Calu3 (cell line): ENCODE data around the gene EDC3. TPM values are rescaled to one million over a fixed set of nuclear protein-coding genes. Genes with fewer than 3 reads are reported as not detected.

Experiments used
- BruUV-seq: library from RNA; stranded (reverse); fragments of 400-500 nt; replicated peaks from 2 replicates; lab custom pipeline; 2021; lab: Mats Ljungman, UMichigan
- CTCF ChIA-PET: fragments of 300-600 bp; sonication (Branson Sonifier 250); formaldehyde crosslinking; loops from one replicate; lab custom pipeline; 2022; ENCODE audit warnings: antibody characterized with exemption; lab: Charles Lee
- DNase-seq: peaks from one replicate; pipeline ENCODE4 v3.0.0; 2022
- H3K27ac Mint-ChIP-seq: one replicate; pipeline ENCODE4 v1.8.0; 2022; ENCODE audit warnings: mixed read lengths; ENCODE audit not compliant: unreplicated experiment
- H3K27me3 Mint-ChIP-seq: one replicate; pipeline ENCODE4 v1.8.0; 2022; ENCODE audit warnings: mixed read lengths; ENCODE audit not compliant: unreplicated experiment
- H3K36me3 Mint-ChIP-seq: one replicate; pipeline ENCODE4 v1.8.0; 2022; ENCODE audit warnings: mild to moderate bottlenecking, moderate library complexity, mixed read lengths; ENCODE audit not compliant: insufficient read depth, unreplicated experiment
- H3K4me1 Mint-ChIP-seq: one replicate; pipeline ENCODE4 v1.8.0; 2022; ENCODE audit warnings: mild to moderate bottlenecking, low read depth, mixed read lengths; ENCODE audit not compliant: unreplicated experiment
- H3K4me3 Mint-ChIP-seq: one replicate; pipeline ENCODE4 v1.8.0; 2022; ENCODE audit warnings: mild to moderate bottlenecking, low read depth, moderate library complexity, mixed read lengths; ENCODE audit not compliant: unreplicated experiment
- H3K9me3 Mint-ChIP-seq: one replicate; pipeline ENCODE4 v1.8.0; 2022; ENCODE audit warnings: low read depth, mixed read lengths; ENCODE audit not compliant: unreplicated experiment
- CTCF ChIP-seq: fragments of 200-600 bp; IDR thresholded peaks from one replicate; pipeline ENCODE4 v1.8.0; 2022; ENCODE audit warnings: antibody characterized with exemption; ENCODE audit not compliant: unreplicated experiment
- intact Hi-C: fragments of 100-400 bp; cut with micrococcal nuclease; formaldehyde crosslinking; loops from one replicate; pipeline ENCODE4 v1.10.0; 2022; ENCODE audit not compliant: unreplicated experiment
- total RNA-seq: library from RNA; stranded (reverse); gene quantifications from 2 replicates; pipeline ENCODE4 v1.2.3, GENCODE V29; 2022

Gene EDC3
- total RNA-seq, 1 experiment from 2014 or later: 70.1 TPM

- peaks cover 92% of the 10 kb centered on the region for H3K36me3 Mint-ChIP-seq
- CTCF ChIA-PET: no interaction called here
- intact Hi-C loops: no loop called here
- H3K4me1 Mint-ChIP-seq: peaks cover 7% of the 10 kb centered on the region
- BruUV-seq: no TSS peak
- TF ChIP-seq CTCF: no peak
- no peak overlapping the region for H3K4me3 Mint-ChIP-seq
- no peak for DNase-seq
- H3K27ac Mint-ChIP-seq: no peak overlapping the region
- H3K9me3 Mint-ChIP-seq: no peaks in the 10 kb centered on the region
- no peaks in the 10 kb centered on the region for H3K27me3 Mint-ChIP-seq
Measured at GRCh38 chr15:74625693-74626092, 70.1 kb downstream of the EDC3 start.

GRCh38 chr15:74624020-74624602 lies 71.7 kb downstream of the EDC3 start:
- CTCF ChIA-PET: interaction anchor here (0.5 to 1.0 kb wide), 2 partner anchors 14 to 147 kb away, joined by 3 read pairs; no protein-coding TSS in a partner anchor
- DNase-seq: no peak
- intact Hi-C loops: no loop called here
- no peak for TF ChIP-seq CTCF
- BruUV-seq: no TSS peak
- no peaks in the 10 kb centered on the region for H3K27me3 Mint-ChIP-seq
- H3K27ac Mint-ChIP-seq: peak overlapping the region; percentile 39
- no peak overlapping the region for H3K4me3 Mint-ChIP-seq
- no peaks in the 10 kb centered on the region for H3K9me3 Mint-ChIP-seq
- H3K4me1 Mint-ChIP-seq: peaks cover 9% of the 10 kb centered on the region
- peaks cover 95% of the 10 kb centered on the region for H3K36me3 Mint-ChIP-seq

- intact Hi-C loops: no loop called here
- no peaks in the 10 kb centered on the region for H3K9me3 Mint-ChIP-seq
- peaks cover 82% of the 10 kb centered on the region for H3K36me3 Mint-ChIP-seq
- no TSS peak for BruUV-seq
- no peak for TF ChIP-seq CTCF
- no peaks in the 10 kb centered on the region for H3K27me3 Mint-ChIP-seq
- DNase-seq: no peak
- H3K4me1 Mint-ChIP-seq: peaks cover 15% of the 10 kb centered on the region
- CTCF ChIA-PET: interaction anchor here (1.6 kb wide), 1 partner anchor 147 kb away, joined by 4 read pairs; no protein-coding TSS in a partner anchor
- H3K27ac Mint-ChIP-seq: no peak overlapping the region
- no peak overlapping the region for H3K4me3 Mint-ChIP-seq
Measured at GRCh38 chr15:74622758-74623157, 73.1 kb downstream of the EDC3 start.

- no peak for DNase-seq
- Mint-ChIP-seq H3K4me3 (no peak overlapping the region), H3K4me1 (peaks cover 23% of the 10 kb centered on the region), H3K36me3 (peaks cover 77% of the 10 kb centered on the region), H3K27ac (peak overlapping the region; percentile 24), H3K9me3 (no peaks in the 10 kb centered on the region), H3K27me3 (no peaks in the 10 kb centered on the region)
- BruUV-seq: no TSS peak
- CTCF ChIA-PET: interaction anchor here (0.8 to 1.6 kb wide), 6 partner anchors 10 to 248 kb away, joined by 3 to 6 read pairs (median 4); partner anchors contain the start of genes ARID3B and CYP1A1
- intact Hi-C loops: no loop called here
- no peak for TF ChIP-seq CTCF
Measured at GRCh38 chr15:74621936-74622335, 73.9 kb downstream of the EDC3 start.
